ENCODE results near the gene NR2C1.

NR2C1 gene

DNA sequence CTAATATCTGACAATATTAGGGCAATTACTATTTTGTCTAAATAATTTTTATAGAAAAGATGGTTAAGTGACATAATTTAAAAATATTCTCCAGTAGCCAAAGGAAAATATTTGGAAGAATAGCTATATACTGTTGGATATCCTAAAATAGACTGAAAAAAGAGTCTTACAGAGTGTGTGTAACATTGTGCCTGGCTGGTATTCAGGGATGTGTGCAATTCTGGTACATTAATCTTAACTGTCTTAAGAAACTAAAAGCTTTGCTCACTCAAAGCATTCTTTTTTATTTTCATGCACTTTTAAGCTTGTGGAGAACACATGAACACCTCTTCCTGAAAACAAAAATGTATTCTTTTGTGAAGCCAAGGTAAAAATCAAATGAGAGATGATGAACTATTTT is 10.1 kb upstream of the NR2C1 start:
- DNase-seq: no peak

DNA sequence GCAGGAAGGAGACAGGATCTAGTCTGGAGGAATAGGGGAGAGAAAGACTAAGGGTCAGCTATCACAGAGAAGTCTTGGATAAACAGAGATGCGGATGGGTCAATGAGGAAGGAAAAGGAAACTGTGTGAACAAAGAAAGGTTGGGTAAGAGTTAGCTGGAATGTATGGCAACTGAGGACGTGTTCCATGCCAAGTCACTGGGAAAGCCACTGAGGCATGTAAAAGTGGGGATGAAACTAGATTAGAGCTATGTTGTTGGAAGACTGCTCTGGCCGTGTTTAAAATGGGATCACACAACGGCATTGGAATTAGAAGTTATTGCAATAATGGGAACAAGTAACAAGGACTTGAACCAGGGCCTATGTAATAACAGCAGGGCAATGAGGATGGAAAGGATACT is 3.9 kb upstream of the NR2C1 start:
- no peak for DNase-seq

DNA sequence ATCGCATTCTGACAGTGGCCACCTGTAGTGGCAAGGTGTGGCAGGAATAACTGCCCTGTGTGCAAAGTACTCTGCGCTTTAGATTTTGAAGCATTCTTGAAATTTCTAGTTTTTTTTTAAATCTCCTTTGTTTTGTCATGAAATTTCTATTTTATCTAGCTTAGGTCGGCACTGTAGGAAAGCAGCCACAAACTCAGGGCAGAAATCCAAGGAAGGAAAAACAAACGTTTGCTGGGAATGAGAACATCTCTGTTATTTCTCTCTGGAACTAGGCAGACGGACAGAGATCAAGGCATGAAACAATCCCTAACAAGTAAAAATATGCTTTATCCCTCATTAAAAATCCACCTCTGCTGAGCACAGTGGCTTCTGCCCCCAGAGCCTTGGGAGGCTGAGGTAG is 1.3 kb upstream of the NR2C1 start:
- DNase-seq: no peak

DNA sequence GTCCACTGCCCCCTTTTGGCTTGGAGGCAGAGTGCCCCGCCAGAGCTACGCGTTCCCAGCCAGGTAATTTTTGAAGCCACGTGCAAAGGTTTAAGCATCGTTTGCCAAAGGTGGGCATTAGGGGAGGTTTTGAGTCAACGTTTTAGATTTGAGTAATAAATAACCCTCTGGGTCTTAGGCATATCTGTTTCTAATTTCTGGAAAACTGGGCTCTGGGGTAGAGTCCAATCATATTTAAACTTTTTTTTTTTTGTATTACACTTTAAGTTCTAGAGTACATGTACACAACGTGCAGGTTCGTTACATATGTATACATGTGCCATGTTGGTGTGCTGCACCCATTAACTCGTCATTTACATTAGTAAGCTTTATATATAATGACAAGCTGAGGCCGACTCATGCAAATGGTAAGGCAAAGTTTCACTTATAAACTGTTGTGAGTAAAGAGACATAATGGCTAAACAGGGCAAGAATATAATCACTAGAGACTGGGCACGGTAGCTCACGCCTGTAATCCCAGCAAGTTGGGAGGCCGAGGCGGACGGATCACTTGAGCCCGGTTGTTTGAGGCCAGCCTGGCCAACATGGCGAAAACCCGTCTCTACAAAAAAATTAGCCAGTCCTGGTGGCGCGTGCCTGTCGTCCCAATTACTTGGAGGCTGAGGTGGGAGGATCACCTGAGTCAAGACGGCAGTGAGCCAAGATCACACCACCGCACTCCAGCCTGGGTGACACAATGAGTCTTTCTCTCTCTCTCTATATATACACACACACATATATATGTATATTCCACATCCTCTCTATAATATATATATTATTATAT is 491 bp upstream of the NR2C1 start:
- no peak for DNase-seq

DNA sequence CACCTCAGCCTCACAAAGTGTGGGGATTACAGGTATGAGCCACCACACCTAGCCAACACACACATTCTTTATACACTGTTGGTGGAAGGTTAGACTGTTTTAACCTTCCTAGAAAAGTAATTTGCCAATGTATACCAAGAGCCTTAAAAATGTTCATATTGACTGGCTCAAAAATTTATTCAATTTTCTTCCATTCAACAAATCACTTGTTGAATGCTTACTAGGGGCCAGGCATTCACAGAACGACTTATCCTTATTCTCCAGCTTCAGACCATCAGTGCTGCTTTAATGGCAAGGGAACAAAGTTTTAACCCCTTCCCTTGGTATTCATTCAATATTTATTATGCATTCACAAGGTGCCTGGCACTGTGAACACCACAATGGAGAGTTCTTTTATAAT is 3.0 kb downstream of the NR2C1 start:
- no peak for DNase-seq

DNA sequence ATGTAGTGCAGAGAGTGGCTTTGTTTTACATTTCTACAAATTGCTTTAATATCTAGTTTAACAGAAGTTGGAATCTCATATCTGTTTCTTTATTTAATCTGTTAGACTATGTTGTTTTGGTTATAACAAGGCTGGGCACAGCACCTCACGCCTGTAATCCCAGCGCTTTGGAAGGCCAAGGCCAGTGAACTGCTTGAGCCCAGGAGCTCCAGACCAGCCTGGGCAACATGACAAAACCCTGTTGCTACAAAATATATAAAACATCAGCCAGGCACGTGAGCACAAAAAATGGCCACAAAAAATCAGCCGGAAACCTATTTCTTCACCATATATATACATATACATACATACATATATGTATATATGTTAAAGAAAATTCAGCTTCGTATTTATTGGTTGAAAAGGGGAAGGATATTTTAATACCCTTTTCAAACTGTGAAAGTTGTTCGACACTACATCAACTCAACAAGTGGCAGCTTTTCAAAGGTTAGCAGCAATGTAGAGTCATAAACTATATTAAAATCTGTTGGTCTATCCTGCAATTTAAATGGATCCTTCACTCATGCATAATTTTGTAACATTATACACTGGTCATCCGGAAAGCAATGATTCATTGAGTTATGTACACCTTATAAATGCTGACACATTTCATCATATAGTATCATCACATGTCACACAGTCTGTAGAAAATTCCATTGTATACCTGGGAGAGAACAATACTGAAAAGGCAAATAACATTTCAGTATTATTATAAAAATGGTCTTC is 7.1 kb downstream of the NR2C1 start:
- DNase-seq: no peak

DNA sequence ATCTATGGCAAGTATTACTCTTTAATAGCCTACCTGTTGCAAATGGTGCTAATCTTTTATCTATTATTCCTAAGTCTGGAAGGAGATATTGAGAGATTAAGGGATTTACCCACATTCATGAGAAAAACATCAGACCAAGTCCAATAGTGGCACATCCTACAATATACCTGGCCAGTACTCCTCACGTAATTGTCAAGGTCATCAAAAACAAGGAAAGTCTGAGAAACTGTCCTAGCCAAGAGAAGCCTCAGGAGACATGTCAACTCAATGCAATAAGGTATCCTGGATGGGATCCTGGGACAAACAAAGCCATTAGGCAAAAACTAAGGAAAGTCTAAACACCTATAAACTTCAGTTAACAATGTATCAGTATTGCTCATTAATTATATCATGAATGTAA is 12.5 kb downstream of the NR2C1 start:
- no peak for DNase-seq

DNA sequence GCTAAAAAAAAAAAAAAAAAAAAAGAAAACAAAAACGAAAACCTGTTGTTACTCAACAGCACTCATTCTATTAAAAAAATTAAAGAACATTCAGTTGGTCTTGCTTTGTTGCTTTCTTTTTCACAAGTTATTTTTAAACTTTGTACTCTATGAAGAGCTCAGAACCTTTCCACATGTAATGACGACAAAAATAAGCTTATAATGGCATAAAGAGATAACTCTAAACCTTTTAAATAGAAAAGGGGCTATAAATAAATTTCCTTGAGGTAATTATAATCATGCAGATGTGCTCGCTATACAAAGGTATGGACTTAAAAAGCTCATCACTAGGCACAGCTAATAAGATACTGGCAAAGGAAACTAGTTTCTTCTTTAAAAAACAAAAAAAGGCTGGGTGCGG is 13.4 kb downstream of the NR2C1 start:
- no peak for DNase-seq

DNA sequence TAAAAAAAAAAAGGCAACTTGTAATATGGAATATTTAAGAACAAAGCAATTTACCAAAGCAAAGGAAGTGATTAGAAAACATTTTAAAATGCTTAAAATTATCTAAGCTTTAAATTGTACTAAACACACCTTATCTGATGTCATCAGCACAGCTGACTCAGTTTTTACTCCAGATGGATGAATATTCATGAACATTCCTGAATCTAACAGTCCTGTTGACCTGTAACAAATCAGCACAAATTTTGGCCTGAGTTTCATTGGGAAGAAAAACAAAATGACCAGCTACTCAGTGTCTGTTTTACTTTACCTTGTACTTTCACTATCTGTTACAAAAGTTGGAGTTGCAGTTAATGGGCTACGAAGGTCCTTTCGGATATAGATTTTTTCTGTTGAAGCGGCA is 16.0 kb downstream of the NR2C1 start:
- DNase-seq: no peak

DNA sequence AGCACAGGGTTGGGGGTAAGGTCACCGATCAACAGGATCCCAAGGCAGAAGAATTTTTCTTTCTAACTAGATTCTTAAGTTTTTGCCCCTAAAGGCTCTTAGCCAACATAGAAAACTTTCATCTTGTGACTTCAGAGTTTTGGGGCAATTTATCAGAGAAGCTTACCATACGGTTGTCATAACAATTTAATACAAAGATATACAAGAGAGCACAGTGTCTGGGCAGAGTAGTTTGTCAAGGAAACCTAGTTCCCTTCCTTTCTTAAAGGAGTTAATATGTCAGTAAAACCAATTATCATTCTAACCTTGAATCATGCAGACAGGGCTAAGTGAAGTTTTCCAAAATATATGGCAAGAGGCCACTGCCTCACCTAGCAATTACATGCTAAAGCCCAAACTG is 18.4 kb downstream of the NR2C1 start:
- DNase-seq: no peak

DNA sequence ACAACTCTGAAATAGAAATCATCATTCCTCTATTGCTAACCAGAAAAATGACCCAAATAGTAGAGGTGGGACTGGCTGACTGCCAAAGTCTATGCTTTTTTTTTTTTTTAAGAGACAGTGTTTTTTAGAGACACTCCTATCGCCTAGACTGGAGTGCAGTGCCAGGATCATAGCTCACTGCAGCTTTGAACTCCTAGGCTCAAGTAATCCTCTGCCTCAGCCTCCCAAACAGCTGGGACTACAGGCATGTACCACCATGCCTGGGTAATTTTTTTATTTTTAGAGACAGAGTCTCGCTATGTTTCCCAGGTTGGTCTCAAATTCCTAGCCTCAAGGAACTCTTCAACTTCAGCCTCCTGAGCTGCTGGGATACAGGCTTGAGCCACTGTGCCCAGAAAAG is 19.2 kb downstream of the NR2C1 start:
- no peak for DNase-seq

DNA sequence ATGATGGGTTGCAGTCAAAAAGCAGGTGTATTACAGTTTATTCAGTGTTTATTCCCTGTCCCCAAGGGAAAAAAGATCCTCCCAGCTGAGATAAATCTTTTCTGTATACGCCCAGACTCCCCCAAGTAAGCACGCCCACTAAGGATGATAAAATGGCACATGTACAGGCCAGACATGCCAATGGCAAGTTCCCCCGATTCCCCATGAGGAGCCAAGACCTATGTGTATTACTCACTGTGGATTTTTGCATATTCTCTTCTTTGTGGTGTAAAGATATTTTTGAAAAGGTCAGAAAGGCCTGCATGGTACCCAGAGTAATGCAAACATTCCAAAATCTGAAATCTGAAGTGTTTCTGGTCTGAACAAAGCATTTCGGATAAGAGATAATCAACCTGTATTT is 22.2 kb downstream of the NR2C1 start:
- DNase-seq: no peak

DNA sequence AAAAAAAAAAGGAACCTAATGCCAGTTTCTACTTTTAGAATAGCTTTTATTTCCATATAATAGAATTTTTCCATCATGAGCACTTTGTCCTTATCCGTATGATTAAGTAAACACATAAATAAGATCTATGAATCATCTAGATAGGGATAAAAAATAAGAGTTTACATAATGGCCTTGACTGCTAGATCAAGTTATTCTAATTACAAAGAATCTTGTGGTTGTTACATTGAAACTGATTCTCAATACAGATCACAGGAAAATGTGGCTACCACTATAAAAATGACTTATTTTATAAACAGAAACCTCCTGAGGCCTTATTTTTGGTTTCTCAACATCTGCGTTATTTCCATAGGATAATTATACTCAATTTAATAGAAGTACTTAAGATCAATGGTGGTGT is 35.5 kb downstream of the NR2C1 start:
- DNase-seq: no peak

DNA sequence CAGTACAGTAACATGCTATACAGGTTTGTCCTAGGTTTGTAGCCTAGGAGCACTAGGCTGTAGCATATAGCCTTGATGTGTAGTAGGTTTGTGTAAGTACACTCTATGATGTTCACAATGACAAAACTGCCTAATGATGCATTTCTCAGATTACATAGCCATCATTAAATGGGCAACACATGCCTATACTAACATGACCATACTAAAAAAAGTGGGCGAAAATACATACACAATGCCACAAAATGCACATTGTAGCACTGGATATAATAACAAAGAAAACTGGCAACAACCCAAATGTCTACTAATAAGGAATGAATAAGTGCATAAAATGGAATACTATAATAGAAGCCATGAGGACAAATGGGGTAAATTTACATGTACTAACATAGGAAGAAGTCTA is 38.7 kb downstream of the NR2C1 start:
- DNase-seq: no peak

DNA sequence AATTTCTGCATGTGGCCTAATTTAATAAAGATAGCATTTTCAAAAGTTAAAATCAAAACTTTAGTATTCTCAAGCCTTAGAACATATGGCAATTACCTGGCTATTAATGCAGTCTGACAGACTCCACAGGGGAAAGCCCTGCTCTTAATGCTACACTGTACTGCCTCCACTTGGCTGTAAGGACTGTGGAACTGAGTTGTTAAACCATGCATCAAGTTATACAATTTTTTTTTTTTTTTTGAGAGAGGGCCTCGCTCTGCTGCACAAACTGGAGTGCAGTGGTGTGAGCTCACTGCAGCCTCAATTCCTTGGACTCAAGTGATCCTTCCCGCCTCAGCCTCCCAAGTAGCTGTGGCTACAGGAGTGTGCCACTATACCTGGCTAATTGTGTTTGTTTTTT is 50.9 kb downstream of the NR2C1 start:
- DNase-seq: no peak

DNA sequence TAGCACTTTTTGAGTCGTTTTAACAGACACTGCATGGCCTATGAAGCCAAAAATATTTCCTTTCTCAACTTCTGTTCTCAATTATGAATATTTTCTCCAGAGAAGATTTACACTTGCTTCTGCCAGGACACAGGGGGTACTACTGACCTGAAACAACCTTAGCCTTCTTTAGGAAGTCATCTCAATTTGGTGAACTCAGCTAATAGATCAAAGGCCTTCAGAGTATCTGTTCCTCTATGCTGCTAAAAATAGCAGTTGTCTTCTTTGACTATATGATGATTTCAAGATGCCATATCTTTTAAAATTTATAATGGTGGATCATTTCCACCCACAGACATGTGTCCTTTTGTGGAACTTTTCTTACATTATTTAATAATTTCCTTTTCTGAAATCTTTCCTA is 55.9 kb downstream of the NR2C1 start:
- no peak for DNase-seq

DNA sequence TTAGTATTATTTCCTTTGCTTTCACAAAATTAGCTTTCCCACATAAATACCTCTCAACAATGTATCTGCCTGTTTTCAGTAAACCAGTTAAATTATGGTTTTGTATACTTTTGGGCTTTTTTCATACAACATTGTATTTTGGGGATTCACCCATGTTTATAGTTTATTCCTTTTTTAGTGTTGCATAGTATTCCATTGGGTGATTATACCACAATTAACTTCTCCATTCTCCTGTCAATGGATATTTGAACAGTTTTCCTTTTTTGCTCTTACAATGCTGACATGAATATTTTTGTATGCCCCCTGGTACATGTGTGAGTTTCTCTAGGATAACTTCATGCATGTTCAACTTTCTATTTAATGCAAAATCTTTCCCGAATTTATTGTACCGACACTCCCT is 57.3 kb downstream of the NR2C1 start:
- no peak for DNase-seq

DNA sequence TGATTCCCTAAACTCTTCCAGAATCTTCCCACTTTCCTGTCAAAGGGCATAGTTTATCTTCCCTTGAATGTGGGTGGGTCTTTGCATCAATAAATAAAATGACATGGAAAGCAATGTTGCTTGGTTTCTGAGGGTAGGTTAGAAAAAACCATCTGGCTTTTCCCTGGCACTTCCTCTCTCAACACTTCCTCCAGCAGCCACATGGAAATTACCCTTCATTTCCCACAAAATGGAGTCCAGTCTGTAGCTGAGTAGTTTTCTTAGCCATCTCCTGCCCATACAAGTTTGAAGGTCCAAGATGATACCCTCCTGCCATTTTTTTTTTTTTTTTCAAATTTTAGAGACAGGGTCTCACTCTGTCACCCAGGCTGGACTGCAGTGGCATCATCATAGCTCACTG is 58.9 kb downstream of the NR2C1 start:
- DNase-seq: no peak

DNA sequence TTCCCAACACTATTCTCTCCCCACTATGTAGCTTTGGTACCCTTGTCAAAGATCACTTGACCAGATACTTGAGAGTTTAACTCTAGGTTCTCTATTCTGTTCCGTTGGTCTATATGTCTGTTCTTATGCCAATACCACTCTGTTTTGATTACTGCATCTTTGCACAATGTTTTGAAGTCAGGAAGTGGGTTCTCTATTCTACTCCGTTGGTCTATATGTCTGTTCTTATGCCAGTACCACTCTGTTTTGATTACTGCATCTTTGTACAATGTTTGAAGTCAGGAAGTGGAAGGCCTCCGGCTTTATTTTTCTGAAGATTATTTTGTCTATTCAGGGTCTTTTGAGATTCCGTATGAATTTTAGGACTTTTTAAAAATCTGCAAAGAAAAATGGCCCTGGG is 67.2 kb downstream of the NR2C1 start:
- DNase-seq: no peak

DNA sequence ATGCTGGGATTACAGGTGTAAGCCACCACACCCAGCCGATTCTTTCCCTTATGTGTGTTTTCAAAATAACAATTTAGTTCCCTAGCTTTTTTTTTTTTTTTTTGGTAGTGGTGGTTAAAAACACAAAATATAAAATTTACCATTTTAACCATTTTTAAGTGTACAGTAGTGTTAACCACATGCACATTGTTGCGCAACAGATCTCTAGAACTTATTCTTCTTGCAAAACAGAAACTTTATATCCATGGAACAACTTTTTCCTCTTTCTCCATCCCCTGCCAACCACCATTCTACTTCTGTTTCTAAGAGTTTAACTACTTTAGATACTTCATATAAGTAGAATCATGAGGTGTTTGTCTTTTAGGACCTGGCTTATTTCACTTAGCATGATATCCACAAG is 68.8 kb downstream of the NR2C1 start:
- no peak for DNase-seq

DNA sequence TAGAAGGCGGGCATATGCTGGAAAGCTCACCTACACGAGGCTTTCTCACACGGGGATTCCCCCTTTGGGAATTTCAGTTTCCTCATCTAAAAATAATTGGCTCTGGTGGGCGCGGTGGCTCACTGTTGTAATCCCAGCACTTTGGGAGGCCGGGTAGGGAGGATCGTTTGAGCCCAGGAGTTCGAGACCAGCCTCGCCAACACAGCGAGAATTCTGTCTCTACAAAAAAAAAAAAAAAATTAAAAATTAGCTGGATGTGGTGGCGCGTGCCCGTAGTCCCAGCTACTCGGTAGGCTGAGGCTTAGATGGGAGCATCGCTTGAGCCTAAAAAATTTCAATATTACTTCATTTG is 69.5 kb downstream of the NR2C1 start:
- DNase-seq: no peak

DNA sequence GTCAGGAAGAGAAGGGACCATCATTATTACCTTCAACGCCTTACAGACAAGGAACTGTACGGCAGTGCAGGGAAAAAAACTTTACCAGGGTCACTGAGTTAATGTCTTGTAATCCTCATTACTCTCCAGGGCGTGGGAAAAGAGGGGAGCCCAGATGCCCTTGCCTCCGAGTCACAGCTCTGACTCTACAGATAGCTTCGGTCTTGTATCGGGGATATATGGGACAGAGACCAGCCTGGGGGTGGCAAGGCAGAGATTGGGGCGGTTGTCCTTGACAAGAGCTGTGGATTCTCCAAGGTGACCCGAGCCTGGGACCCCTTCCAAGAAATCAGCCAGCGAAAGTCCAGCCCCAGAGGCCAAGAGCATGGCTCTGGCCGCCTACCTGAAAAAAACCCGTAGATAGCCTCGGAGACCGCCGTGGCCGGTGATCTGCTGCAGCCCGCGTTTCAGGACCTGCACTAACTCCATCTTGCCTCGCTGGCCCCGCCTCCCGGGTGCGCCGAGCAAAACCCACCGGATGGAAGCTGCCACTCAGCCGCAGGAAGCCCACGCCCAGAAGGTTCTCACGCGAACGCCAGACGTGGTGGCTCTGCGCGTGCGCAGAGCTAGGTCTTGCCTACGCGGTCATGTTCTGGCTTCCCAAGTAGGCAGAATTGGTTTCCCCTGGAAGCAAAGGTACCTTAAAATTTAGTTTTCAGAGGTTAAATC is 70.1 kb downstream of the NR2C1 start, which contains the start of gene NDUFA12:
NDUFA12 (minus strand) TSS at position 485 of the 708 bp plus-strand sequence; CDS start at position 468, 17 bp downstream.
- peak; percentile 95 to 97 for DNase-seq

DNA sequence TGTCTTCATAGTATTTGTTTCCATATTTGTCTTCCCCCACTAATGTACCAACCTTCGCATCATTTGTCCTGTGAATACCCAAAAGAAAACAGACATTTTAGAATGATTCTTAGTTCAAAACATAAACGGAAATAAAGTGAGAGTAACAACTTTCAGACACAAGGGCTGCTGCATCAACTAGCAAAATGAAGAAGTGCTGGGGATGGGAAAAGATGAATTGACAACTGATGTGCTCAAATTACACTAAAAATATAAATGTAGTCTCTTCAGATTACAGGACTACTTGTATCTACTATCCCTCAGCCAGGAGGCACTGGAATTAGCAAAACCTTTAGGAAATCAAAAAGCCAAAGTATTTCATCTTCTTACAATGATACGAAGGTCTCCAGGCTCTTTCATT is 70.7 kb downstream of the NR2C1 start:
- DNase-seq: no peak

DNA sequence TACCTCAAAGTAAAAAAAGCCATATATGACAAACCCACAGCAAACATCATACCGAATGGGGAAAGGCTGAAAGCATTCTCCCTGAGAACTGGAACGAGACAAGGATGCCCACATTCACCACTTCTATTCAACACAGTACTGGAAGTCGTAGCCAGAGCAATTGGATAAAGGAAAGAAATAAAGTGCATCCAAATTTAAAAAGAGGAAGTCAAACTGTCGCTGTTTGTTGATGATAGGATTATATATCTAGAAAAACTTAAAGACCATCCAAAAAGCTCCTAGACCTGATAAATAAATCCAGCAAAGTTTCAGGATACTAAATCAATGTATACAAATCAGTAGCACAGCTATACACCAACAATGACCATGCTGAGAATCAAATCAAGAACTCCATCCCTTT is 75.1 kb downstream of the NR2C1 start:
- no peak for DNase-seq
